Activated CD4-positive, alpha-beta T cell treated with anti-CD3 and anti-CD28 coated beads, Interleukin-2, amount 50 U/mL, for 4 hours (primary cell): ENCODE measurements around the gene TBC1D5.
"Not testable (repeated sequence)": the region's sequence is repeated elsewhere in the genome, so short reads cannot be mapped to it uniquely, and the experiment has no call there.

ENCODE experiments used
- DNase-seq, 2 experiments: peaks; one replicate each; pipeline ENCODE4 v3.0.0-alpha.2; 2020

The TBC1D5 gene, protein sequence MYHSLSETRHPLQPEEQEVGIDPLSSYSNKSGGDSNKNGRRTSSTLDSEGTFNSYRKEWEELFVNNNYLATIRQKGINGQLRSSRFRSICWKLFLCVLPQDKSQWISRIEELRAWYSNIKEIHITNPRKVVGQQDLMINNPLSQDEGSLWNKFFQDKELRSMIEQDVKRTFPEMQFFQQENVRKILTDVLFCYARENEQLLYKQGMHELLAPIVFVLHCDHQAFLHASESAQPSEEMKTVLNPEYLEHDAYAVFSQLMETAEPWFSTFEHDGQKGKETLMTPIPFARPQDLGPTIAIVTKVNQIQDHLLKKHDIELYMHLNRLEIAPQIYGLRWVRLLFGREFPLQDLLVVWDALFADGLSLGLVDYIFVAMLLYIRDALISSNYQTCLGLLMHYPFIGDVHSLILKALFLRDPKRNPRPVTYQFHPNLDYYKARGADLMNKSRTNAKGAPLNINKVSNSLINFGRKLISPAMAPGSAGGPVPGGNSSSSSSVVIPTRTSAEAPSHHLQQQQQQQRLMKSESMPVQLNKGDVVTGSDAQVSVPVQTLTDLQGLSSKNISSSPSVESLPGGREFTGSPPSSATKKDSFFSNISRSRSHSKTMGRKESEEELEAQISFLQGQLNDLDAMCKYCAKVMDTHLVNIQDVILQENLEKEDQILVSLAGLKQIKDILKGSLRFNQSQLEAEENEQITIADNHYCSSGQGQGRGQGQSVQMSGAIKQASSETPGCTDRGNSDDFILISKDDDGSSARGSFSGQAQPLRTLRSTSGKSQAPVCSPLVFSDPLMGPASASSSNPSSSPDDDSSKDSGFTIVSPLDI

DNA sequence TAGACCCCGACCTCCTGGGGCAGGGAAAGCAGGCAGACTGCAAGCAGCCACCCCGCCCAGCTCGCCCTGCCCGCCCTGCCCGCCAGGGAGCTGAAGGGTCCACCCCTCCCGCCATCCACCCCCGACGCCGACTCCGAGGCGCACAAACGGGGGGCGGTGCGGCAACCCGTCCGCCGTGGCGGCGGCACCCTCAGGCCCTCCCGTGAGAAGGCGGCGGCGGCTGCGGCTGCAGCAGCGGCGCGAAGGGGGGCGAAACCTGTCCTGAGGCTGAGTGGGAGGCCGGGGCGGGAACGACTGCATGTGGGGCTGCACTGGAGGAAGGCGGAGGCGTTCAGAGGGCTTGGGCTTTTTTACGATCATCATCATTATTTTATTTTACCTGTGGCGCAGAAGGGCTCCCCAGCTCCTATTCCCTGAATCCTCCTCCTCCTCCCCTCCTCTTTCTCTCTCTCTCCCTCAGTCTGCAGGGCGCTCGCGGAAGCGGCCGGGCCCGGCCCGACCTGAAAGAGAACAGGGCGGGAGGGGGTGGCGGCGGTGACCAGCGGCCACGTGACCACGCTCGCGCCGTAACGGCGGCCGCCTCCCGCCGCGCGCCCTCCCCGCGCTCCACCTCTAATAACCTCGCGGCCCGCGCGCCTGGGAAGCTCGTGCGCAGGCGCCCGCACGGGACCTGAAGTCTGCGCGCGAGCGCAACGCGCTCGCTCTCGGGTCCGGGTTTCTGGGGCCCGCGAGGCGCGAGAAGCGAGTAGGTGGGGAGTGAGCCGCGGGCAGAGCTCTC, at the start of gene TBC1D5:
Gene TBC1D5 (minus strand): TSS at position 530 of the 778 bp plus-strand sequence. CDS start 234,061 bp downstream, outside the sequence.
- peak; percentile 78 to 85 for DNase-seq

DNA sequence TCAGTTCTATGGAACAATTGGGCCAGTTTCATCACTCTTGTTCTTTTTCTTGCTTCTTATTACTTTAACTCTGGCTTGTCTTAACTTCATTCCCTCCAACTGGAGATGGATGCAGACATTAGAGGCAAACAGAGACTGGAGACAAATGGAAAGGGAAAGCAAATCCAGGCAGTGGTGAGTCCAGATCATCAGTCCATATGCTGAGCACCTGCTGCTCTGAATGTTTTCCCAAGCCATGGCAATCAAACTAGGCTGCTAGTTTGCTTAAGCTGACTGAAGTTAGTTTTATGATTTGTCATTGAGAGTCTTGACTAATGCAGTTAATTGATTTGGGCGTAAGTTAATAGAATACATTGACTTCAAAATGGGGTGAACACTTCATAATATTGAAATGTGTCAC, 41.0 kb upstream of the TBC1D5 start:
- no peak for DNase-seq

DNA sequence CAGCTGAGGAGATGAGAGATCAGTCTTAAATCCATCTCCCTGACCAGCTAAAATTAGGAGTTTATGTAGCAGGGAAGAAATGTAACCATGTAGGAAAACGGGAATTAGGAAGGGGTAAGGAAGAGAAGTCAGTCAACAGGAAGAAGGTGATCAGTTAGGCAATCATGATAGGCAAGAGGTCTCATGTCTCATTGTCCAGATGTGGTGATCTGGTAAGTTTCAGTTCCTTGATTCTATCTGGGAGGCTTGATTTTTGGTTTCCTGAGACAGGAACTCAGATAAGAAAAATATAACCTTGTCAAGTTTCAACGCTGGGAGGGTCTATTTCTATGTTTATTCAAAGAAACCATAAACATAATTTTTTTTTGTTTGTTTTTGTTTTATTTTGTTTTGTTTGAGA, 40.3 kb upstream of the TBC1D5 start:
- DNase-seq: no peak

DNA sequence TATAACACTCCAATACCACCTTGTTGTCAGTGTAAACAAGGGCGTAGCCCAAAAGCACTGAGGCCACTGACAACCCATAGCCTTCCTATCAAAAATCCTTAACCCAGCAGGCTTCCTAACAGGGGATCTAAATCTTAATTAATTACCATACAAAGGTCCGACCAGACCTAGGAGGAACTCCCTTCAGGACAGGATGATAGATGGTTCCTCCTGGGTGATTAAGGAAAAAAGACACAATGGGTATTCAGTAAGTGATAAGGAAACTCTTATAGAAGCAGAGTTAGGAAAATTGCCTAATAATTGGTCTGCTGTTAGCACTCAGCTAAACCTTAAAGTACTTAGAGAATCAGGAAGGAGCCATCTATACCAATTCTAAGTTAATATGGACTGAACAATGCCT, 37.9 kb upstream of the TBC1D5 start:
- not testable (repeated sequence) for DNase-seq

DNA sequence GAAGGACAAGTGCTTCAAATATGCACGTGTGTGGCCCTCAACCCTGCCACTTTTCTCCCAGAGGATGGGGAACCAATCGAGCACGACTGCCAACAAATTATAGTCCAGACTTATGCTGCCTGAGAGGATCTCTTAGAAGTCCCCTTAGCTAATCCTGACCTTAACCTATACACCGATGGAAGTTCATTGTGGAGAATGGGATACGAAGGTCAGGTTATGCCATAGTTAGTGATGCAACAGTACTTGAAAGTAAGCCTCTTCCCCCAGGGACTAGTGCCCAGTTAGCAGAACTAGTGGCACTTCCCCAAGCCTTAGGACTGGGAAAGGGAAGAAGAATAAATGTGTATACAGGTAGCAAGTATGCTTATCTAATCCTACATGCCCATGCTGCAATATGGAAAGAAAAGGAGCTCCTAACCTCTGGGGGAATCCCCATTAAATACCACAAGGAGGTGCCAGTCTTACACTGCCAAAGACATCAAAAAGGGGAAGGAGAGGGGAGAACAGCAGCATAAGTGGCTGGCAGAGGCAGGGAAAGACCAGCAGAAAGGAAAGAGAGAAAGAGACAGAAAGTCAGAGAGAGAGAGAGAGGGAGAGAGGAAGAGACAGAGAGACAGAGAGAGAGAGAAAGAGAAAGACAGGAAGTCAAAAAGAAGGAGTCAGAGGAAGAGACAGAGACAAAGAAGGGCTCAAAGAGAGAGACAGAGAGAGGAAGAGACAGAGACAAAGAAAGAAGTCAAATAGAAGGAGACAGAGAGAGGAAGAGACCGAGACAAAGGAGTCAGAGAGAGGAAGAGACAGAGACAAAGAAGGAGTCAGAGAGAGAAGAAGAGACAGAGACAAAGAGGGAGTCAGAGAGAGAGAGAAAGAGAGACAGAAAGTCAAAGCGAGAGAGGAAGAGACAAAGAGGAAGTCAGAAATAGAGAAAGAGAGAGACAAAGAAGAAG, 37.1 kb upstream of the TBC1D5 start:
- not testable (repeated sequence) for DNase-seq

DNA sequence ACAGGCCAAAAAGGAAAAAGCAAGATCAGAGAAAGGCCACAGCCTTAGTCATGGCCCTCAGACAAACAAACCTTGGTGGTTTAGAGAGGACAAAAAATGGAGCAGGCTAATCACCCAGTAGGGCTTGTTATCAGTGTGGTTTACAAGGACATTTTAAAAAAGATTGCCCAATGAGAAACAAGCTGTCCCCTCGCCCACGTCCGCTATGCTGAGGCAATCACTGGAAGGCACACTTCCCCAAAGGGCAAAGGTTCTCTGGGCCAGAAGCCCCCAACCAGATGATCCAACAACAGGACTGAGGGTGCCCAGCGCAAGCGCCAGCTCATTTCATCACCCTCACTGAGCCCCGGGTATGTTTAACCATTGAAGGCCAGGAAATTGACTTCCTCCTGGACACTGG, 34.9 kb upstream of the TBC1D5 start:
- DNase-seq: not testable (repeated sequence)

DNA sequence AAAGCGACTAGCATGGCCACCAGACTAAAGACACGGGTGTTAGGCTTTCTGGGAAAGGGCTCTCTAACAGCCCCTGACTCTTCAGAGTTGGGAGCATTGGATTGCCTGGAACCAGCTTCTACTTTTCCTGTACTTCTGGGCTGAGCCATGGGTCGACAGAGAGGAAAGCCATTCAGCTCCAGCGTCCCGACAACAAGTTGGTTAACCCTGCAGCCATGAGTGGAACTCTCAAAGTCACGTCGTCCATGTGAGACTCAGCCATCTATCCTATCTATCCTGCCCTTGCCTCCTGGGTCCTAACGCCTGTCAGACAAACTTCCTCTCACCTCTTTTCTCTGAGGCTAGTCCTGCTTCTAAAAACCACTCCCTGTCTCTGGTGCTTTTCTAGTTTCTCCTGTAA, 32.6 kb upstream of the TBC1D5 start:
- no peak for DNase-seq

DNA sequence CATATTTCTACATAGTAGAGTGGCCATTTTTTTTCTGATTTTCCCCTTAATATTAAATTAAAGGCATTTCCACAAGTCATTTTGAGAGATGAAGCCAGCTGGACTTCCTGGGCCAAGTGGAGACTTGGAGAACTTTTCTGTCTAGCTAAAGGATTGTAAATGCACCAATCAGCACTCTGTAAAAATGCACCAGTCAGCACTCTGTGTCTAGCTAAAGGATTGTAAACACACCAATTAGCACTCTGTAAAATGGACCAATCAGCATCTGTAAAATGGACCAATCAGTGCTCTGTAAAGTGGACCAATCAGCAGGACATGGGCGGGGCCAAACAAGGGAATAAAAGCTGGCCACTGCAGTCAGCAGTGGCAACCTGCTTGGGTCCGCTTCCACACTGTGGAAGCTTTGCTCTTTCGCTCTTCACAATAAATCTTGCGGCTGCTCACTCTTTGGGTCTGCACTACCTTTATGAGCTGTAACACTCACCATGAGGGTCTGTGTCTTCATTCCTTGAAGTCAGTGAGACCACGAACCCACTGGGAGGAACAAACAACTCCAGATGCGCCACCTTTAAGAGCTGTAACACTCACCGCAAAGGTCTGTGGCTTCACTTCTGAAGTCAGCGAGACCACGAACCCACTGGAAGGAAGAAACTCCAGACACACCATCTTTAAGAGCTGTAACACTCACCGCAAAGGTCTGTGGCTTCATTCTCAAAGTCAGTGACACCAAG, 31.9 kb upstream of the TBC1D5 start:
- DNase-seq: peak in 1 of 2 experiments; percentile 11

DNA sequence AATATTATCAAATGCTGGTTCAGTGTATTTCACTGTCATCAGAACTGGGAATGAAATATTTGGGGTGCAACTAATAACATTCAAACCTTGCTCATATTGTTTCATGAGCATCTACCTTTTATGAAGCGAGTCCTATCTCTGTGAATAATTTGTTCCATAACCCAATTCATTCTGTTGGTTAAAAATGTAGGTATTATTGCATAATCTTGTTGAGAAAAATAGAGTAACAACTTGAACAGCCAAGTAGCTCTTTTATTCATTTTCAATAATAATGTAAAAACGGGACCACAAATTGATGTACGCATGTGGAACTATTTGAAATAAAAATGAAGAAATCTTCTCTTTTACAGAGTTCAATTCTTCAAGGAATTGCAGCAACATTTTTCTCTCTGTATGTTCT, 30.1 kb upstream of the TBC1D5 start:
- no peak for DNase-seq

DNA sequence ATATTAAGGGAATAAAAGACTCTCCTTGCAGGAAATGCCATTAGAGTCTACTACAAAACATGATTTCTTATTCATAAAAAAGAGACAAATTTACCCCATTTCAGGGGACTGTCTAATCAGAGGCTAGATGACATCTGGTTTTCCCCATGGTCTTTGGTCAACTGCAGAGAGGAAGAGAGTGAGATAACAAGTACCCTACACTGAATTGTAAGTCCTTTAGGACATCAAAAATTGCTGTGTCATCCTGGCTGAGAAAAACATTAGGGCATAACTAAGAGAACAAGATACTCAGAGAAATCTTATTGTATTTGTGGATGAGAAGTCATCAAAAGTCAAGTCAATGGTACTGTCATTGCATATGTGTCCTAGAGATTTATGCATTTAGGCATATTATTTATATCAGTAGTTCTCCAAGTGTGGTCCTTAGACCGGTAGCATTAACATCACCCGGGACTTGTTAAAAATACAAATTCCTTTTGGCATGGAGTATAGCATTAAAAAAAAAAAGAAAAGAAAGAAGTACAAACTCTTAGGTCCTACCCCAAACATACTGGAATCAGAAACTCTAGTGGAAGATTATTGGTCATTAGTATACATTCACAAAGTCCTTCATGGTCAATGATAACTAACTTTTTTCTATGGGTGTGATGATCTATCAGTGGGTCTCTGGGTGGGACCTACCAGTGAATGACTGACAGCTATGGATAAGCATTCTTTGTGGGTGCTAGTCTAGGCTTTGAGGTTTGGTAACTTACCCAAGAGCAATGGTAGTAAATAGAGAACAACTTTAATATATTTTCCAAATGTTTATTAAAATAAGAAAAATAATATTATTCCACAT, 29.0 kb upstream of the TBC1D5 start:
- no peak for DNase-seq

DNA sequence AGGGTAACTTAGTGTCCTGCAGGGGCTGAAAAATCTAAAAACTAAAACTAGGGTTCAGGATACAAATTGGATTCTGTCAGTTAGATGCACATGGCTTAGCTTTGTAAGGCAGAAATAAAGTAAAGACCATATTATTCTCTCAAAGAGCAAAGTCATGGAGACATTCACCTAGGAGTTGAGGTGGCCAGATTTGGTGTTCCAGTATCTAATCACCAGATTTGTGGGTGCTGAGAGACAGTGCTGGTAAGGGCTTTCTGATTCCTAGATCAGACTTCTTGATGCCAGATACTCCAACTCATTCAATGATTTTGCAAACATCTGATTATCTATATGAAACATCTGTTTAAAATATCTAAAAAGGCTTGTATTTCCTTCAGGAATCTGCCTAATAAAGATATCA, 28.3 kb upstream of the TBC1D5 start:
- DNase-seq: no peak

DNA sequence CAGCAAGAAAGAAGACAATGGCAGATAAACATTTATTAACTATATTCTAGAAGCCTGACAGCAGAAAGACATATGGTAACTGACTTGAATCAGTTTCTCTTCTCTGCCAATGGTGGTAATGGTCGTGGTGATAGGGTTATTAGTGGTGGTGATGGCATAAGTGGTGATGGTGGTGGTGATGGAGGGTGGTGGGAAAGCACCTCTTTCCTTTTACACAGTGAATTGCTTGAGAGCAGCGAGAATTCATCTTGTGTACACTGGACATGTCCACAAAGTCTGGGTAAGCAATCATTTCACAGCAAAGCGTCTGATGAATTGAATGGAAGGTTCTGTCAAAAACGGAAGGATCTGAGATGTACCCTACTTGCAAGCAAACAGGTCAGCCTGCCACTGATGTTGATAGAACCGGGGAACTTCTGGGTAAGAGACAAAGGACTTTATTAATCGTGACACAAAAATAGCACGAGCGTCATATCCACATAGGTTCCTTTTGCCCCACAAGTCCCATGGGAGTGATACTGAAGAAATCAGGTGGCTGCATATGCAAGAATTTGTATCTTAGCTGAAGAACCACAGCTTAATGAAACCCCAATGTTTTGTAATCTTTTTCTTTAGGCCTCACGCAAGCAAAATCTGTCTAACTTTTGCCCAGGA, 23.5 kb upstream of the TBC1D5 start:
- DNase-seq: no peak

DNA sequence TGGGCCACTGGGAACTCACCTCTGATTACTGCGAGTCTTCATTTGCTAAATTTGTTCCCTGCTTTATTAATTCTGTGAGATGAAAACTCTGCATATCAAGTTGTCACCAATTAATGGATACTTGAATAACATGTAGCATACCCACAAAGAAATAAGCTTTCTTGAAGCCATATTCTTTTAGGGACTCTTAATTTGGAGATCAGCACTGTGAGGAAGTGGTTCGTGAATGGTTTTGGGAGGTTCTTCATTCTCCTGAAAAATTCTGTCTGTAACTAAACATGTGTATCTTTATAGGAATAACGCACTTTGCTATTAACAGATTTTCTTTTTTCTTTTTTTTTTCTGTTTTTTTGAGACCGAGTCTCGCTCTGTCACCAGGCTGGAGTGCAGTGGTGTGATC, 19.1 kb upstream of the TBC1D5 start:
- no peak for DNase-seq

DNA sequence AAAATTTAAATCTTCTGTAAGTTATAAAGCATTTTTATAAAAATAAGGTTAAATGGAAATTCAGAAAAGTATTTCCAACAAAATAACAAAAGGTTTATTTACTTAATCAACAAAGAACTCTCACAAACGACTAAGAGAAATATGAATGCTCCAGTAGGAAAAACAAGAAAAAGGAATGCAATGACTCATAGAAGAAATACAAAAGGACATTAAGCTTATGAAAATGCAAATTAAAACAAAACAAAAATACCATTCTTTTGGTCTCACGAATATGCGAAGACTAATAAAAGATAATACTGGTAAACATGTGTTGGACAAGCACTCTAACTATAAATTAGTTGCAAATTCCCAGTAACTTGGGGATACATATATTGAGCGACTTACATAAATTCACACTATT, 17.5 kb upstream of the TBC1D5 start:
- no peak for DNase-seq

DNA sequence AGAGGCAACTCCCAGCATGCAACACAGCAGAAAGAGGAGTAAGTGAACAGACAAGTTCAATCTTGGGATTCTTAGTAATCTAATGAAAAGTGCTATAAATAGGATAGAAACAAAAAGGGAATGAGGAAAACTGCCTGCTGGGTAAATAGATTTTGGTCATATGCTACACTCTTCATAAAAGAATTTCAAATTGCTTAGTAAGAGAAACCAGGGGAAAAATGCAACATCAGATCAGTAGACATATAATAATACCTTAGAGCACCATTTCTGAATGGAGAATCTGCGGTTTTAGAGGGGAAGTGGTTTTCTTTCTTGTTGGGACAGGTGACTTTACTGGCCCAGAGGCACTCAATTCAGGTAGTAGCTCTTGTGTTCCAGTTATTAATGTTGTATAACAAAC, 13.4 kb upstream of the TBC1D5 start:
- DNase-seq: no peak

DNA sequence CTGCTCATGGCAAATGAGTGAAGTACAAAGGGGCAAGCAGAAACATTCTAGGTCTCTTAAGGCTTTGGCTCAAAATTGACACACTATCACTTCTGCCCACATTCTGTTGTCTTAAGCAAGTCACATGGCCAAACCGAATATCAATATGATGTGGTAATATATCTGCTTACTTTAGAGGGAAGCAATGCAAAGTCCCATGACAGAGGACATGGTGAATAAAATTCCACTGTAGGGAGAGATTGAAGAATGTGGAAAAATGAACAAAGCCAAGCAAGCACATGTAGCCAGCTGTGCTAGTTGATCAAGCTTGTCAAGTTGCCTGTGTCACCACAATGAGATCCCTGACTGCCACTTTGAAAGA, 11.2 kb upstream of the TBC1D5 start:
- DNase-seq: no peak

DNA sequence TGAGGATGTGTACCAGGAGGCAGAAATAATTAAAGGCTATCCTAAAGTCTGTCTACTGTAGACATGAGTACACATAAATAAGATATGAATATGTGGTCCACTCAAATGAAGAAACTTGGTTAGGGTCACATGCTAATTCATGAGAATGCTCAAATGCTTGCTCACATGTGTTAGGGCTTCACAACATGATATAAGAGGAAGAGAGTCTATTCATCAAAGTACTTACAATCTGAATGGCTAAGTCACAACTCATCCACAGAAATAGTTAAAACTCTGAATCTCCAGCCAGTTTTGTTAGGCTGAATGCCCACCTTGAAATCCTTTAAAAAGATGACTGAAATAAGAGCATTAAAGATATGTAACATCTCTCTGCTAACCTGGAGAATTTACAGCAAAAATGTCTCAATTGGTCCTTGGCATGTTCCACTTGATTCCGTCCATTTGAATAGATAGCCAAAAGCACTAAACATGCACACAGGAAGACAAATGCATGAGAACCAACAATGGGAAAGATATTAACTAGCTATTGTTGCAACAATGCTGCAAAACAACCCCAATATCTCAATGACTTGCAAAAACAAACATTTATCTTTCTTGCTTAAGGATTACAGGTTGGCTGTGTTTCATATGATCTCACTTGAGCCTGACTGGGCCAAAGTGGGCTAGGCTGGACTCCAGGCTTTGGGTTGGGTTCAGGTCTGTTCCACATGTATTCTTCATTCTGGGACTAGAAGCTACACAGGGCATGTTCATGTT, 10.6 kb upstream of the TBC1D5 start:
- no peak for DNase-seq

DNA sequence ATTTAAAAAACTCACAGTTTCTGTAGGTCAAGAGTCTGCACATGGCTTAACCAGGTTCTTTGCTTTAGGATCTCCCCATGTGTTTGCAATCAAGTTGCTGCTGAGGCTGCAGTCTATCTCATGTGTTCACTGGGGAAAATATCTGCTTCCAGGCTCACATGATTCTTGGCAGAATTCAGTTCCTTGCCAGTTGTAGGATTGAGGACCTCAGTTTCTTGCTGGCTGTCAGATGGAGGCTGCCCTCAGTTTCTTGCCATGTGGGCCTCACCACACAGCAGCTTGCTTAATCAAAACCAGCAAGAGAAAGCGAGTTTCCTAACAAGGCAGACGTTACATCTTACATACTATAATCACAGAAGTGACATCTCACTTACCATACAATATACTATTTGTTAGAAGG, 10.0 kb upstream of the TBC1D5 start:
- no peak for DNase-seq

DNA sequence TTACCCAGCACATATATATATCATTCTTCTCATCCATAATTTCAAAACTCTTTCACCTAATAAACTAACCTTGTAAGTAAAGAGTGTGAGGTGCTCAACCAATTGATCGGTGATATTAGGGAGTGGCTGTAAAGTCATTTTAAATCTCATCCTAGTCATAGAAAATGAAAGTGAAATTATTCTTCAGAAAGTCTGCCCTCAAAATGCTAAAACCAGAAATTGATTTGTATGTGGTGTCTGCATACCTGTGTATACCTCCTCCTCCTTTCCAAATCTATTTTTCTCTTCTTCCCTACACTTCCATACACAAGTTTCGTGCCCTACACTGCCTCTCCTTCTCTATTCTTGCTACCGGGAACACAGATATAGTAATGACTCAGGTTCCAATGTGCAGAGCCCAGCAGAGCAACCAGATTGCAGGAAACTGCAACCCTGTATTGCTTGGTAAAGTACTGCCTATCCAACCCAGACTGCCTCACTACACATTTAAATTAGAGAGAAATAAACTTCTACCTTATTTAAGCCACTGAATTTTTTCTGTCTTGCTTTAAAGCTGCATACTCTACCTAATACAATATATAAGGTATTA, 7.4 kb upstream of the TBC1D5 start:
- no peak for DNase-seq
